ENCODE data around the gene MED15.

- no peak for TF ChIP-seq POLR2AphosphoS5 (IDR thresholded peaks at IDR 0.05; ENCODE audit: borderline replicate concordance, low read depth, low read length)
- TF ChIP-seq EZH2 (IDR thresholded peaks at IDR 0.05): no peak
Observed at GRCh38 chr22:20536590-20537324, 29.3 kb downstream of the MED15 start.

Data from SK-N-MC (cell line).